ENCODE results near the gene CDH23.

DNA sequence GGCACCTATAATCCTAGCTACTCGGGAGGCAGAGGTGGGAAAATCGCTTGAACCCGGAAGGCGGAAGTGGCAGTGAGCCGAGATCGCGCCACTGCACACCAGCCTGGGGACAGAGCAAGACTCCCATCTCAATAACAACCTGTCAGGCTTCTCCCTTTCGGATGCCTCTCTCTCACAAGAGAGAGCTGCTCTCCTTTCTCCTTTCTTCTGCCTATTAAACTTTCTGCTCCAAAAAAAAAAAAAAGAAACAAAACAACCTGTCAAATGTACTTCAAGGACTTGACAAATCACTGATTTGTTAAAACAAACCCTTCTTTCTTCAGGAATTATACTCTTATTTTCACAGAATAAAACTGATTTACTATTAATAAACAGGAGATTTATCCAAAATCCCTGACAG lies 450.7 kb downstream of the CDH23 start:
- no peak for TF ChIP-seq ZNF274 (IDR thresholded peaks at IDR 0.05; ENCODE audit: low read depth, low read length)
- no peak for TF ChIP-seq YY1 (IDR thresholded peaks at IDR 0.05; ENCODE audit: insufficient read depth, insufficient read length)
- no peak for TF ChIP-seq SUZ12 (IDR thresholded peaks at IDR 0.05; ENCODE audit: extremely low read depth, insufficient read depth, insufficient read length)

All from NT2/D1 (cell line).